ENCODE measurements around the gene PCNX2.

DNA sequence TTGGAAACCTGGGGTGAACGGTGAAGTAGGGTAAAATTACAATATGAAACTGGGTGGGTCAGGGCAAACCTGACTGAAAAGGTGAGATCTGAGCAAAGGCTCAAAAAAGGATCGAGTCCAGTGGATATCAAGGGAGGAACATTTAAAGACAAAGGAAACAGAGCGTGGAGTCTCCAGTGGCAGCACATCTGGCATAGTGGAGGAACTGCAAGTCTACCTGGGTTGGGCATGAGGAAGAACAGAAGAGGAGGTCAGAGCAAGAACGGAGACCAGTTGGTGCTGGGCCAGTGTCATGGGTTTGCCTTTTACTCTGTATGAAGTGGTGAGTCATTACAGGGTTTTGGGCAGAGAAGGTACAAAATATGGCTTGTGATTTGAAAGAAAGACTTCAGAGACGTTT is 181.4 kb downstream of the PCNX2 start:
- TF ChIP-seq, protein P1, sequence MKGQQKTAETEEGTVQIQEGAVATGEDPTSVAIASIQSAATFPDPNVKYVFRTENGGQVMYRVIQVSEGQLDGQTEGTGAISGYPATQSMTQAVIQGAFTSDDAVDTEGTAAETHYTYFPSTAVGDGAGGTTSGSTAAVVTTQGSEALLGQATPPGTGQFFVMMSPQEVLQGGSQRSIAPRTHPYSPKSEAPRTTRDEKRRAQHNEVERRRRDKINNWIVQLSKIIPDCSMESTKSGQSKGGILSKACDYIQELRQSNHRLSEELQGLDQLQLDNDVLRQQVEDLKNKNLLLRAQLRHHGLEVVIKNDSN (IDR thresholded peaks at IDR 0.05) = no peak
- TF ChIP-seq, protein P2, sequence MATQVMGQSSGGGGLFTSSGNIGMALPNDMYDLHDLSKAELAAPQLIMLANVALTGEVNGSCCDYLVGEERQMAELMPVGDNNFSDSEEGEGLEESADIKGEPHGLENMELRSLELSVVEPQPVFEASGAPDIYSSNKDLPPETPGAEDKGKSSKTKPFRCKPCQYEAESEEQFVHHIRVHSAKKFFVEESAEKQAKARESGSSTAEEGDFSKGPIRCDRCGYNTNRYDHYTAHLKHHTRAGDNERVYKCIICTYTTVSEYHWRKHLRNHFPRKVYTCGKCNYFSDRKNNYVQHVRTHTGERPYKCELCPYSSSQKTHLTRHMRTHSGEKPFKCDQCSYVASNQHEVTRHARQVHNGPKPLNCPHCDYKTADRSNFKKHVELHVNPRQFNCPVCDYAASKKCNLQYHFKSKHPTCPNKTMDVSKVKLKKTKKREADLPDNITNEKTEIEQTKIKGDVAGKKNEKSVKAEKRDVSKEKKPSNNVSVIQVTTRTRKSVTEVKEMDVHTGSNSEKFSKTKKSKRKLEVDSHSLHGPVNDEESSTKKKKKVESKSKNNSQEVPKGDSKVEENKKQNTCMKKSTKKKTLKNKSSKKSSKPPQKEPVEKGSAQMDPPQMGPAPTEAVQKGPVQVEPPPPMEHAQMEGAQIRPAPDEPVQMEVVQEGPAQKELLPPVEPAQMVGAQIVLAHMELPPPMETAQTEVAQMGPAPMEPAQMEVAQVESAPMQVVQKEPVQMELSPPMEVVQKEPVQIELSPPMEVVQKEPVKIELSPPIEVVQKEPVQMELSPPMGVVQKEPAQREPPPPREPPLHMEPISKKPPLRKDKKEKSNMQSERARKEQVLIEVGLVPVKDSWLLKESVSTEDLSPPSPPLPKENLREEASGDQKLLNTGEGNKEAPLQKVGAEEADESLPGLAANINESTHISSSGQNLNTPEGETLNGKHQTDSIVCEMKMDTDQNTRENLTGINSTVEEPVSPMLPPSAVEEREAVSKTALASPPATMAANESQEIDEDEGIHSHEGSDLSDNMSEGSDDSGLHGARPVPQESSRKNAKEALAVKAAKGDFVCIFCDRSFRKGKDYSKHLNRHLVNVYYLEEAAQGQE (IDR thresholded peaks at IDR 0.05; ENCODE audit: low read depth) = no peak
- no peak for TF ChIP-seq YY1 (IDR thresholded peaks at IDR 0.05; ENCODE audit: low read depth)
- TF ChIP-seq CEBPB (IDR thresholded peaks at IDR 0.05) = no peak
- TF ChIP-seq NFIC (IDR thresholded peaks at IDR 0.05) = no peak
- TF ChIP-seq EGR1 (IDR thresholded peaks at IDR 0.05) = no peak
- no peak for TF ChIP-seq TEAD4 (IDR thresholded peaks at IDR 0.05)
- no peak for TF ChIP-seq ZBTB7A (IDR thresholded peaks at IDR 0.05; ENCODE audit: low read depth)
- TF ChIP-seq TCF12 (IDR thresholded peaks at IDR 0.05; ENCODE audit: low read depth) = no peak
- TF ChIP-seq, protein P3, sequence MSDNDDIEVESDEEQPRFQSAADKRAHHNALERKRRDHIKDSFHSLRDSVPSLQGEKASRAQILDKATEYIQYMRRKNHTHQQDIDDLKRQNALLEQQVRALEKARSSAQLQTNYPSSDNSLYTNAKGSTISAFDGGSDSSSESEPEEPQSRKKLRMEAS (IDR thresholded peaks at IDR 0.05) = no peak
